ENCODE results near the gene RRP8.

RRP8 gene

GRCh38 chr11:6601041-6601461, 2.4 kb downstream of the RRP8 start:
- DNase-seq (ENCODE audit: low read depth in 2 of 2) = no peak

DNA sequence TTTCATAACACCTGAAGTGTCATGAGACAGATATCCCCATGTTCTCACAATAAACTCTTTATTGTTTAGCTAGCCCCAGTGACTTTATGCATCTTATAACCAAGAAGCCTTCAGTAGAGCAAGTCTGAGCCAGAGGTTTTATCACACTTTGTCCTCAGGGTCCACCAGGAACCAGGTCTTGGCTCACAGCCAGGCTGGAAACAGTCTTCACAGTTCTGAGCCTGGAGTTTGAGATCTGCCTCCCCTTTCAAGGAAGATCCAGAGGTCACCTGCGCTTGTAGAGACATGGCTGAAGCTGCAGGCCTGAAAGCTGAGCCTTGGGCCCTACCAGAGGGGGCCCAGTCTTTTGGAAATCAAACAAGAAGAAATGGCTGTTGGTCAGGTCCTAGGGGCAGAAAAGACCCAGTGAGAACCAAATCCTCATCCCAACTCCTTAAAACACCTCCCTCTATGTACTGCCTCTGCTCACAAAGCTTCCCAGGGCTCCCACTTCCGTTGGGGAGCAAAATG, 3.5 kb downstream of the RRP8 start:
- no peak for DNase-seq (ENCODE audit: low read depth in 2 of 2)

GRCh38 chr11:6599449-6599848, 4.0 kb downstream of the RRP8 start:
- no peak for DNase-seq (ENCODE audit: low read depth in 2 of 2)

DNA sequence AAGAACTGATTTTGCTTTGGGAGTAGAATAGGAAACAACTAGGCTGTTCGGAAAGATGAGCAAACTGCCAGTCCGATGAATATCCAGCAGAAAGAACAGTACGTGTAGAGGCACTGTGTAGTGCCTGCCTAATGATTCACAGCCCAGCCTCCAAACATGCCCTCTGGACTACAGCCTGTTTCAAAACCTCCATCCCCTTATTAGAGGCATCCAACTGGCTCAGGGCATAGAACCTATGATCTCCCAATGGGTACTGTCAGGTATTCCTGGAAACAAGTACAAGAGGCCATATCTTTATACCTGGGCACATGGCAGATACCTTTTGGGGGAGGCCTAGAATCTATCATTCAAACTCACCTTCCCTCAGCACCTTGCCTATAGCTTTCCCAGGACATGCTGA, 4.9 kb downstream of the RRP8 start:
- DNase-seq (ENCODE audit: low read depth in 2 of 2) = no peak

DNA sequence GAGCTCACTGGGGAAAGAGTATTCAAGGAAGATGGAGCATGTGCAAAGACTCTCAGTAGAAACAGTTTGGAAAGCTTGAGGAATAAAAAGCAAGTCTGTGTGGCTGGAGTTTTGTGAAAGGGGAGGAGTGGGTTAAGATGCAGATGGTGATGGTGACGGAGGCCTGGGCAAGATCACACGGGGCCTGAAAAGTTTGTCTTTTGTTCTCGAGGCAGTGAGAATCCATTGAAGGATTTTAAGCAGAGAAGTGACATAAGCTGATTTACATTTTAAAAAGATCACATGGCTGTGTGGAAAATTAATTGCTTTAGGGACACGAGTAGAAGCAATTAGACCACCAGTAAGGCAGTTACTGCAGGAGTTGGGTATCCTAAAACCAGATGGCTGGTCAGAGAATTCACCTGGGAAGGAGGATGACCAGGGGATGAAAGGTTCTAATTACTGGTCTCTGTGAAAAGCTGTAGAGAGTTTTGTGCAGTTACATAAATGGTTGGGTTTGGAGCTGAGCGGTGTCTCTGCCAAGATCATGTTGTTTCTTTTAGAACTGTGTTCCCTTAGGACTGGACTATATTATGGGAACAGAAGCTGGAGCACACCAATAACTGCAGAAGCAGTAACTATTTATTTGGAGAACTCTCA, 7.1 kb downstream of the RRP8 start:
- DNase-seq (ENCODE audit: low read depth in 2 of 2) = no peak

DNA sequence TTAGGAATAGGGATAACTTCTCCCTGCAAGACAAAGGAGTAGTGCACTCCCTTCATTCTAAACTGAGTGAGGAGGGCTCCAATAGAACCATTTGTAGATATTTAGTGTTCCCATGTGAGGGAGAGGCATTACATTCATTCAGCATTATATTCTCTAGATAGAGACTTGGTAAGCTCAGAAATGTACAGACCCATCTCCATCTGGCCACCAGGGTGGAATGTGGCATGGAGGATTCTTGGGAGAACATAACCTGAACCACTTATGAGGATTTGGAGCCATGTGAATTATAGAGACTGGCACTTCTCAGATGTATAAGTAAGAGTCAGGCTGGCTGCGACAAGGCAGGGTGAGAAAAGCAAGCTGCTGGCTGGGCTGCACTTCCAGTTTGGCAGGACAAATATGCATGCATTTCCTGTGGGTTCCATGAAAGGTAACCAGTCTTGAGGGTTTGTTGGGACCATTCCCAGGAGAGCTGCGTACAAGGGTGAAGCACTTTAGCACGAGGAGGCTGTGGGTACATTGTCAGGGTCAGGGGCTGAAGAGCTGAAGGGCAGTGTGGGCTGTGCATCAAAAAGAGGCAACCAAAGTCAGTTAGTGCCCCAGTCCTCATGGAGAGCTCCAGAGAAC, 9.2 kb downstream of the RRP8 start:
- no peak for DNase-seq (ENCODE audit: low read depth in 2 of 2)

DNA sequence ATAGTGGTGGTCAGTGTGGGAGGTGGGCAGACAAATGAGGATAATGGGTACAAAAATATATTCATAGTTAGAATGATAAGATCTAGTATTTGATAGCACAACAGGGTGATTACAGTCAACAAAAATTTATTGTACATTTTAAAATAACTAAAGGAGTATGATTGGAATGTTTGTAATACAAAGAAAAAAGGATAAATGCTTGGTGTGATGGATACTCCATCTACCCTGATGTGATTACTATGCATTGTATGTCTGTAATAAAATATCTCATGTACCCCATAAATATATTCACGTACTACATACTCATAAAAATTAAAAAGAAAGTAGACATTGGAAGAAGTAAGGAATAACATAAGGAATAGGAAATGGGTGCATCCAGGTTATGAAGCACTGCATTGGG, 15.4 kb downstream of the RRP8 start:
- no peak for DNase-seq (ENCODE audit: low read depth in 2 of 2)

DNA sequence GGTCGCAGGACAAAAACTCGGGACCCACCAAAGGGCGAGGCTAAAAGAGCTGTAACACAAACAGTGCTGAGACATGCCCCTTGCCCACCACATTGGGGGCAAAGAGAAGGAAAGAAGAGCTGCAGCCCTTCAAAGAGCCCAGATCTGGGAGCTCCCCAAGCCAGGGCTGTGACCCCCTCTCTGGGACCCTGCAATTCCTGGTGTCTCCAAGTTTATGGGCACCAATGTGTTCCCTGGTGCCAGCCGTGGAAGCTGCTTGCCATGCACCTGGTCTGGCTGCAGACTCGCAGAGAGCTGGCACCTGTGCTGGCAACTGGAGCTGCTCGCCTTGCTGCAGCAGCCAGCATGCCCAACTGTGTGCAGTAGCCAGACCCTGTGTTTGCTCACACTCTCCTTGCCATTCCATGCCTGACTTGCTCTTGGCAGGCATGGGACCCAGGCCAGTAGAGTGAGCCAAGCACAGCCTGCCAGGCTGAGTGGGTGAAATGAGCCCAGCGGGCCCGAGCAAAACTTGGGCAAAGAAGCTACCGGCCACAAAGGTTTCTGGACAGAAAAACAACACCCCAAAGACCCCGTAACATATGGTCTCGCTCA, 16.0 kb downstream of the RRP8 start:
- no peak for DNase-seq (ENCODE audit: low read depth in 2 of 2)

GRCh38 chr11:6586434-6587359, 16.7 kb downstream of the RRP8 start:
- DNase-seq (ENCODE audit: low read depth in 2 of 2) = no peak

- DNase-seq (ENCODE audit: low read depth in 2 of 2) = no peak
Measured at GRCh38 chr11:6584528-6584927, 18.9 kb downstream of the RRP8 start.

DNA sequence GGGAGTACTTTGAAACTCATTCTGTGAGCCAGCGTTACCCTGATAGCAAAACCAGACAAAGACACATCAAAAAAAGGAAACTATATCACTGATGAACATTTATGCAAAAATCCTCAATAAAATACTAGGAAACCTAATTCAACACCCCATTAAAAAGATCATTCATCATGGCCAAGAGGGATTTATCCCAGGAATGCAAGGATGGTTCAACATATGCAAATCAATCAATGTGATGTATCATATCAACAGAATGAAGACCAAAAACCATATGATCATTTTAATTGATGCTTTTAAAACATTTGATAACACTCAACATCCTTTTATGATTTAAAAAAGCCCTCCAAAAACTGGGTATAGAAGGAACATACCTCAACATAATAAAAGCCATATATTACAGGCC, 19.8 kb downstream of the RRP8 start:
- no peak for DNase-seq (ENCODE audit: low read depth in 2 of 2)

DNA sequence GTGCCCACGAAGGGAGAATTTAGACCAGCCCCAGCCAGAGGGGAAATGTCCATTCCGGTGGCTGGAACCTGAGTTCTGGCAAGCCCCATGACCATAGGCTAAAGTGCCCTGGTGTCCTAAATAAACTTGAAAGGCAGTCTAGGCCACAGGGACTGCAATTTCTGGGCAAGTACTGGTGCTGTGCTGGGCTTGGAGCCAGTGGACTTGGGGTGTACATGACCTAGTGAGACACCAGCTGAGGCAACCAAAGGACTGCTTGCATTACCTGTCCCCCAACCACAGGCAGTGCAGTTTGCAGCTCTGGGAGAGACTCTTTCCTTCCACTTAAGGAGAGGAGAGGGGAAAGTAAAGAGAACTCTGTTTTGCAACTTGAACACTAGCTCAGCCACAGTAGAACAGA, 23.7 kb downstream of the RRP8 start:
- DNase-seq (ENCODE audit: low read depth in 2 of 2) = no peak

GRCh38 chr11:6578134-6578533, 25.3 kb downstream of the RRP8 start:
- no peak for DNase-seq (ENCODE audit: low read depth in 2 of 2)

DNA sequence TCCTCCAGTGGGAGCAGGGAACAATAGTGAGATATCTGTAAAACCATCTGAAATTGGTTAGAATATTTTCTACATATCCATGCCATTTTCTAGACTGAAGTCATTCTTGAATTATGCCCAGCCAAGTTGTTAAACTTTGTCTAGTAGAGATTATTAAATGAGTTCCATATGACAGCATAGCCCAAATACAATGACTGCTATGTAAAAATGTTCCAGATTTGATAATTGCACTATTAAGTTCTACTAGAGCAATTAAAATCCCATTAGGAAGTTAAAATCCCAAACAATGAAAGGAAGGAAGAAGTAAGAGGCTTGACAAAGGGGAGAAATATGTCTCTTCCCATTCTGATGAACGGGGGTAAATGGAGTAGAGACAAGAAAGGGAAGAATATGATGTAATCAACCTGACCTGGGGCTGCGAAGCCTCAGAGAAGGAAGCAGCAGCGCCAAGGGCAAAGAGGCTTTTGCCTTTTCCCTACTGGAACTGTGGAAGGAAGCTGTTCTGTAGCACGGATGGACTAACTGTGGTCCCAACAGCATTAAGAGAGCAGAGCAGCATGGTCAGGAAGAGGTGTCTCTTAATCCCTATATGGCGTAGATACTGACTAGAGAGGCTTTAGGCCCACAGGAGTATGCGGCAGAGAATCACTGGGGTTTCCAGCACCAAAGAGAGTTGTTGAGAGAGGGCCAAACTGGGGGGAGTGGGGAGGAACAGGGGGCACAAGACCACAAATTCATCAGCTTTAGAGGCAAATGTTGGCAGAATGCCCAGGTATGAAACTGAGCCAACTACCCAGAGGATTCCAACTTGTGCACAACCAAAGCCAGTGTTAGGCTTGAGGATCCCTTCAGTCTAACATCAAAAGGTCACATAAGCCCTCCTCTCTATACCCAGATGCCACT, 26.7 kb downstream of the RRP8 start:
- no peak for DNase-seq (ENCODE audit: low read depth in 2 of 2)

GRCh38 chr11:6574816-6575715, 28.4 kb downstream of the RRP8 start:
- no peak for DNase-seq (ENCODE audit: low read depth in 2 of 2)

GRCh38 chr11:6572215-6572614, 31.2 kb downstream of the RRP8 start:
- no peak for DNase-seq (ENCODE audit: low read depth in 2 of 2)

DNA sequence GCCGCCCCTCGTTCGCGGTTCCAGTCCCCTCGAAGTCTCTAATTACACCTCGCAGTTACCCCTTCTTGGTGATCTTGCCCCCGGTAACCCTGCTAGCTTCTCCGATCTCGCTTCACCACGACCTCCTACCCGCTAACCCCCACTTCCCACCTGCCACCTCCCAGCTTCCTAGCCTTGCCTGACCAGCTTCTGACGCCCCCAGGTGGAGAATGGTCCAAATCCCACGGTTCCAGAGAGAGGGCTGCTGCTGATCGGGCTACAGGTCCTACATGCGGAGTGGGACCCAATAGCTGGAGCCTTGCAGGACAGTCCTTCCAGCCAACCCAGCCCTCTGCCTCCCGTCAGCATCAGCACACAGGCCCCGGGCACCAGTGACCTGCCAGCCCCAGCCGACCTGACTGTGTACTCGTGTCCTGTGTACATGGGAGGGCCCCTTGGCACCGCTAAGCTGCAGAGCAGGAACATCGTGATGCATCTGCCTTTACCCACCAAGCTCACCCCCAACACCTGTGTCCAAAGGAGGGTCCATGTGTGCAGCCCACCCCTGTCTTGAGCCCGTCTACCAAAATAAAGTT, 31.9 kb downstream of the RRP8 start:
- no peak for DNase-seq (ENCODE audit: low read depth in 2 of 2)

- DNase-seq (ENCODE audit: low read depth in 2 of 2) = no peak
Measured at GRCh38 chr11:6570691-6571427, 32.6 kb downstream of the RRP8 start.

GRCh38 chr11:6569706-6570105, 33.7 kb downstream of the RRP8 start:
- DNase-seq (ENCODE audit: low read depth in 2 of 2) = no peak
